ENCODE measurements around the gene HOXB8.

DNA sequence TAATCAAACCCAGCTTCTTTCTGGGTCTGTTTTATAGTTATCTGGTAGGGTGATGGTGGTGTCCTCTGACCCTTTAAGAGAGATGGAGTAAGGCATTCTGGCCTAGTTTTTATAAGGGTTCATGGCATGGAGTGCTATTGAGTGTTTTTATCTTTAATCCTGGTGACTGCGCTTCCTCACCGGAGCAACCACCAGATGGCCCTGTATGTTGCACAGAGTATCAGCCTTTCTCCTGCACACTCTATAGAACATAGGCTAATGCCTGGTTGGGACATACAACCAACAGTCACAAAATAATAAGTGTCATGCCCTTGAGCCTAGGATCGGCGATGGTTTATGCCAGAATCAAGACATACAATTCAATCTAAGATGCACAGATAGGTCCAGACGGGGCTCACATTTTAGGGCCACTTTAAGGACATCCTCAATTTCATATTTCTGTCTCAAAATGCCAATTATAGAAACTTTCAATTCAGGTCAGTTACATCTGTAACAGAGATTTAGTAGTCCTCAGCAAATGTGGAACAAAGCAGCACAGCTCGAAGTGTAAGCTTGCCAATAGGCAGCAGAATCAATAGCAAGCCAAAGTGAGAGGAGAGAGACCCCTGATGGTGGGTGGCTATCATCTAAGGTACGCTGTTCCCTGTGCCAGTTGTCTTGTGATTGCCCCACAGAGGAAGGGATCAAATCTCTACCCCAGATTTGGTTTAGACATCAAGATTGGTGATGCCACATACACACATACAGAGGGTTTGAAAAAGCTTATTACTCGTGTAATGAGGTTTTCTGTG lies 48.2 kb upstream of the HOXB8 start:
- TF ChIP-seq EZH2 (IDR thresholded peaks at IDR 0.05) (no peak), POLR2AphosphoS5 (IDR thresholded peaks at IDR 0.05; ENCODE audit: borderline replicate concordance, low read depth, low read length) (no peak), FOXP2 (optimal IDR thresholded peaks at IDR 0.05; ENCODE audit: control extremely low read depth, extremely low read length, insufficient read depth) (no peak)
